DMS114 treated with DMSO at 0.1 percent for 48 hours (cell line): Measurements from ENCODE around the gene TMEM140.
"Not testable (repeated sequence)": the region's sequence is repeated elsewhere in the genome, so short reads cannot be mapped to it uniquely, and the experiment has no call there.

Experiments
- DNase-seq: peaks from one replicate; lab custom pipeline; 2025; ENCODE audit not compliant: unreplicated experiment; lab: John Stamatoyannopoulos, UW

The TMEM140 gene

GRCh38 chr7:135147899-135148721 is at the start of gene TMEM140:
TSS of gene TMEM140 (plus strand) at chr7:135148072. CDS start at chr7:135164442, 16,370 bp downstream.
- no peak for DNase-seq

GRCh38 chr7:135098391-135098790 is 49.5 kb upstream of the TMEM140 start:
- DNase-seq, result no peak

DNA sequence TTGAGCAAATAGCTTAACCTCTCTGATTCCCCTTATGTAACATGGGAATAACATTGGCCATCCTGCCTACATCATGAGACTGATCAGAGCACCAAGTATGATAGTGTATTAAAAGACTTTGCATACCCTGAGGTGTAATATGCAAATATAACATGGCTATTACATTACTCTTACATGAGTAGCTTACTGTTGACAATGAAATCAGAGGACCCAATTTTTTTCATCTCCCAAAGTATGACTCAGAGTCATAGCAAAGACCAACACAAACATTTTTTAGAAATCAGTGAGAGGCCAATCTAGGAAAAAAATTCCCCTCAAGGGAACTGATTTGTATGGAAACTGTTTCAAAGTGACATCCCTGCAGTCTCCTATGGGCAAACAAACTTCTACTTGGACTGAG is 47.0 kb upstream of the TMEM140 start:
- DNase-seq, result no peak

GRCh38 chr7:135102372-135102771 is 45.5 kb upstream of the TMEM140 start:
- DNase-seq, result no peak

DNA sequence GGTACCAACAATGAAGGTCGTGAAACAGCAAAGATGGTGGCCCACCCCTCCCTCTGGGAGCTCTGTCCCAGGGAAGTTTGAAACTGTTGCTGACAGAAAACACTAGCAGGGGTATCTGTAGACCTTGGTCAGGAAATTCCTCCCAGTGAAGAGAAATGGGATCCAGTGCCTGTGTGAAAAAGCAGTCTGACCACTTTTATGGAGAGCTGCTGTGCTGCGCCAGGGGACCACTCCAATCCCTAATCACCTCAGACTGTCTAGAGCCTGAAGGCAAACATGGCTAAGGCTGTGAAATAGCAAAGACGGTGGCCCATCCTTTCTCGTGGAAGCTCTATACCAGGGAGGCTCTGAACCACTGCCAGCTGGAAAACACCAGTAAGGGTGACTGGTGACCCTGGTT is 38.3 kb upstream of the TMEM140 start:
- DNase-seq, result no peak

- DNase-seq, result no peak
Measured at GRCh38 chr7:135109976-135110375, 37.9 kb upstream of the TMEM140 start.

DNA sequence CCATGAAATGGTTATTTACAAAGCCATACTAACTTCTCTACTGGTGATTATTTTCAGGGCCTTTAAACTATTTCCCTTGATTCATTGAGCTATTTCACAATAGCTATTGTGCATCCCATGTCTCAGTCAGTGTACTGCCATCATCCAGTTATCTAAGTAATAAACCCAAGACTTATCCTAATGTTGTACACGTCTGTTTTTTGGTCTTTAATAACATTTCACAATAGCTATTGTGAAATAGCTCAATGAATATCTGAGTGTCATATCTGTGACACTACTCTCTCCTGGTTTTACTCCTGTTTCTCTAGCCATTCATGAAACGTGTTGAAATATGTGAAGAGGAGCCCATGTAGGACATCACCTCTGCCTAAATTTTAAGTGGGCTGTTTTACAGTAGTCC is 36.5 kb upstream of the TMEM140 start:
- DNase-seq, result no peak

DNA sequence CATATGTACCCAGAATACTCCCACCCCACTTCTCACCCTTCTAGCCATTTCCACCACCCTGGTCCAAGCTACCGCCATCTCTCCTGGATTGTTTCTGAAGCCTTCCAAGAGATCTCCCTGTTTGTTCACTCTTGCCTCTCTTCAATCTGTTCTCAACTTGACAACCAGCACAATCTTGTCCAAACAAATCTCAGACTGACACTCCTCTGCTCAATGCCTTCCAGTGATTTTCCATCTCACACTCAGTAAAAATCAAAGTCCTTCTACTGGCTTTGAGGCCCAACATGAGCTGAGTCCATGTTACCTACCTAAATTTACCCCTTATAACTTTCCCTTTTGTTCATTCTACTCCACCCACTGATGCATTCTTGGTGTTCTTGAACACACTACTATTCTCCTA is 33.2 kb upstream of the TMEM140 start:
- no peak for DNase-seq

GRCh38 chr7:135117096-135117495 is 30.8 kb upstream of the TMEM140 start:
- DNase-seq, result no peak

DNA sequence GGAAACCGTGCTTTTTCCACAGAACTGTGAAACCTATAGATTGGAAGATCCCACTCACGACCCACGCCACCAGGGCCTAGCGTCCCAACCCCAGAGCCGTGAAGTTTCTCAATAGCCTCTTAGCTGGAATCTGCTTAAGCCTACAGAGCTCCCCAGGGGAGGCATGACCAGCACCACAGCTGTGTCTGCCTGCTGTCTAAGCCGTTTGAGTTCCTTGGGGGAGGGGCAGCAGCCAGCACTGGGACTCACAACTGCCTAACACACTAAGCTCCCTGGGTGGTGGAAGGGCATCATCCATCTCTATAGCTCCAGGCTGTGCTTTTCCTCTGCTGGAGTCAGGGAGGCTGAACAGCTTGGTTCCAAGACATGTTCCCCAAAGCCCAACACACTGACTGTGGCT is 26.0 kb upstream of the TMEM140 start:
- no peak for DNase-seq

DNA sequence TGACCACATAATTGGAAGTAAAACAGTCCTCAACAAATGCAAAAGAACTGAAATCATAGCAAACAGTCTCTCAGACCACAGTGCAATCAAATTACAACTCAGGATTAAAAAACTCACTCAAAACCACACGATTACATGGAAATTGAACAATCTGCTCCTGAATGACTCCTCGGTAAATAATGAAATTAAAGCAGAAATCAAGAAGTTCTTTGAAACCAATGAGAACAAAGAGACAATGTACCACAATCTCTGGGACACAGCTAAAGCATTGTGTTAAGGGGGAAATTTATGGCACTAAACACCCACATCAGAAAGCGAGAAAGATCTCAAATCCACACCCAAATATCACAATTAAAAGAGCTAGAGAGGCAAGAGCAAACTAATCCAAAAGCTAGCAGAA is 23.2 kb upstream of the TMEM140 start:
- not testable (repeated sequence) for DNase-seq

GRCh38 chr7:135128931-135129330 is 18.9 kb upstream of the TMEM140 start:
- DNase-seq, result no peak

DNA sequence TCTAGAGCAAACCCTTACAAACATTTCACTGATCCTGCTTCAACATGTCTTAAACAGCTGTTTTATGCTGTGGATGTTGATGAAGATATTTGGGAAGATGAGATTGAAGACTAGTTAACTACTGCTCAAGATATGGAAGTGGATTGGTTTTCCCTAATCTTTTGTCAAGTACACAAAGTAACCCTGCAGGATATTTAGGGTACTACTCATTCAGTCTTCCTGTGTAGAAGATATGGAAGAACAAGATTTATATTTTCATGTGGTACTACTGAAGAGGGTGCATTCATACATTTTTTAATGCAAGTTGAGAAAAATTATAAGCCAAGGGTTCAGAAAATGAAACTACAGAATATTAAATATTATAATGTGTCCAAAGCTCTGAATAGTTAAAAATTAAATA is 18.3 kb upstream of the TMEM140 start:
- DNase-seq, result no peak

- DNase-seq, result no peak
Measured at GRCh38 chr7:135143885-135144668, 3.8 kb upstream of the TMEM140 start.

DNA sequence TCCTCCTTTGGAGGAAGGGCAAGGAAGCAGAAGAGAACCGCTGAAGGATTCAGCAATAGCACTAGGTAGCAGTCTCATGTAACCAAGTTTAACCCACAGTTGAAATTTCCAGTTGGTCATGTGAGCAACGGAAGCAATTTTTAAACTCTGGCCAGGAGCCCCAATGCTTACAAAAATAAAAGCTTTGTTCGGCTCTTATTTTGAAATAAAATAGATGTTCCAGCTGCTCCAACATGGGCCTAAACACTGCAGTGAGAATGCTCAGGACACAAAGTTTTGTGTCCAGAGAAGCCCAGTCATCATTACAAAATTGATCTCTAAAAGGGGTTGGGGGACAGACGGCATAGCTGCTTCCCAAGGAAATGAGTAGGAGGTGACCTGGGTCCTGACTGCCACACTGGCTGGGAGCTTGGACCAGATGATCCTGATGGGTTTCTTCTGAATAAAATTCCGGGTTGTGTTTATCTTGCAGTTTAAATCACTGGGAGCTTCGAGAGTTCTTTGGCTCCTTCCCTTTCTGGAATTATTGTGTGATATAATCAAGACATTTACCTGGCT is 452 bp upstream of the TMEM140 start:
- DNase-seq, result no peak

DNA sequence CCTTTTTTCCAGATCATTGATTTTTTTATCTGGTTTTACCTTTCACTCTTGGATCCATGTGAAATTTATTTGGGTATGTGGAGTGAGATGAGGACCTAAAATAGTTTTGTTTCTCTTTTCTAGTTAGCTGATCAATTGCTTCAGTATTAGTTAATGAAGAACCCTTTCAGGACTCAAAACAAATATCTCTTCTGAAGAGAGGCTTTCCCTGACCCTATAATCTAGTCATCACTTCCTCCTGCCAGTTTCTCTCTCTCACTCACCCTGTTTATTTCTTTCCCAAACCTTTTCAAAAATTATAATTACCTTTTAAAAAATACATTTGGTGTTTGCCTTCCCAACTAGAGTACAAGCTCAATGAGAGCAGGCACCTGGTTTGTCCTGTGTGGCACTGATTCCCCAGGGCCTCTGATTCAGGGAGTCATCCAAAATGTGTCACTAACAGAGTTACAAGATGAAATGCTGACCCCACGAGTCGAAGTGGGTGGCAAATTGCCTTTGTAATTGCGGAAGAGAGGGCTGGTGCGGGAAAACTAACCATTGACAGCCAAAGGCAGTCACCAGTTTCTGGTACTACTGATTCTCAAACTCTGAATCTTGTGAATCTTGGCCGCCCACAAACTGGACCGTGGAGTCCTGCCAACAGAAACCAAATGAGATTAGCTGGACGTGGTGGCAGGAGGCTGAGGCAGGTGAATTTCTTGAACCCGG is 2.4 kb downstream of the TMEM140 start:
- DNase-seq, result no peak

- DNase-seq, result no peak
Measured at GRCh38 chr7:135151132-135151531, 3.3 kb downstream of the TMEM140 start.

DNA sequence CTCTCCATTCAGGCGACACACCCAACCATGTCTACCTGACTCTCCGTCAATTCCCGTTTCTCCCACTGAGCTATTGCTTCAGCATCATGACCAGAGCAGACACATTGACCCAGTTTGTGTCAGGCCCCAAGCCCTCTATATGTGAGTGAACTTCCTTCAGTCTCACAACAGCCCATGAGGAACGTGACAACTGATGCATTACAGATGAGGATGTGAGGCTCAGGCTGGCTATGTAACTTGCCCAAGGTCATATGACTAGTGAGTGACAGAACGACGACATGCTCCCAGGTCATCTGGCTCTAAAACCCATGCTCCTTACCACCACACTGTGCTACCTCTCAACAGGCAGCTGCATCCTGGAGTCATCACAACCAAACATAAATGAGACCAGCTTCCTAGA is 3.7 kb downstream of the TMEM140 start:
- no peak for DNase-seq

- DNase-seq, result no peak
Measured at GRCh38 chr7:135152442-135152841, 4.6 kb downstream of the TMEM140 start.

- DNase-seq, result no peak
Measured at GRCh38 chr7:135154734-135155133, 6.9 kb downstream of the TMEM140 start.

GRCh38 chr7:135156290-135156689 is 8.4 kb downstream of the TMEM140 start:
- DNase-seq, result no peak
